OCI-LY7 (cell line): ENCODE measurements around the gene B3GAT3. TPM values are rescaled to one million over a fixed set of nuclear protein-coding genes. Genes with fewer than 3 reads are reported as not detected.
"Not testable (repeated sequence)": the region's sequence is repeated elsewhere in the genome, so short reads cannot be mapped to it uniquely, and the experiment has no call there.

Experiments
- BruUV-seq: library from RNA; stranded (reverse); fragments of 400-500 nt; replicated peaks from 2 replicates; lab custom pipeline; 2021; lab: Mats Ljungman, UMichigan
- CTCF ChIA-PET: fragments of 300-600 bp; sonication (Branson Sonifier 250); formaldehyde crosslinking; loops from one replicate; lab custom pipeline; 2022; ENCODE audit warnings: antibody characterized with exemption; ENCODE audit not compliant: unreplicated experiment; lab: Charles Lee
- POLR2A ChIA-PET: fragments of 300-600 bp; sonication (Branson Sonifier 250); formaldehyde crosslinking; loops from one replicate; lab custom pipeline; 2022; ENCODE audit warnings: antibody characterized with exemption; lab: Charles Lee
- DNase-seq: peaks from one replicate; pipeline ENCODE4 v3.0.0-alpha.2; 2015; ENCODE audit warnings: low spot score
- H2AFZ ChIP-seq: fragments of 200-600 bp; sonication (generic), shearing (Covaris generic); 2 replicates; pipeline ENCODE4 v1.6.1; 2014; ENCODE audit warnings: mild to moderate bottlenecking, antibody characterized with exemption, low read length, moderate library complexity
- H3K27ac ChIP-seq: fragments of 200-600 bp; sonication (generic); 2 replicates; pipeline ENCODE4 v1.5.1; 2014; ENCODE audit warnings: mixed run types, low read depth, mild to moderate bottlenecking, moderate library complexity, low read length, inconsistent platforms; ENCODE audit not compliant: poor library complexity, severe bottlenecking
- H3K36me3 ChIP-seq: fragments of 200-600 bp; sonication (generic); 2 replicates; pipeline ENCODE4 v1.6.1; 2014; ENCODE audit warnings: mild to moderate bottlenecking, antibody characterized with exemption, low read length, moderate library complexity, mixed read lengths; ENCODE audit not compliant: insufficient read depth
- H3K4me1 ChIP-seq: fragments of 200-600 bp; sonication (generic); 2 replicates; pipeline ENCODE4 v1.5.1; 2014; ENCODE audit warnings: mild to moderate bottlenecking, low read length; ENCODE audit not compliant: insufficient read depth, poor library complexity, severe bottlenecking
- H3K4me2 ChIP-seq: fragments of 200-600 bp; sonication (generic); 2 replicates; pipeline ENCODE4 v1.6.1; 2014; ENCODE audit warnings: mild to moderate bottlenecking, low read length
- H3K4me3 ChIP-seq: fragments of 200-600 bp; sonication (generic); 2 replicates; pipeline ENCODE4 v1.5.1; 2014; ENCODE audit warnings: mild to moderate bottlenecking, low read depth, low read length; ENCODE audit not compliant: poor library complexity, severe bottlenecking
- H3K79me2 ChIP-seq: fragments of 200-600 bp; sonication (generic); 2 replicates; pipeline ENCODE4 v1.6.1; 2016; ENCODE audit warnings: low read depth, mild to moderate bottlenecking, low read length, moderate library complexity, mixed read lengths; ENCODE audit not compliant: insufficient read depth
- H3K9me2 ChIP-seq: fragments of 200-600 bp; sonication (generic); 2 replicates; pipeline ENCODE4 v1.6.1; 2016; ENCODE audit warnings: mild to moderate bottlenecking, low read length, mixed read lengths; ENCODE audit not compliant: insufficient read depth
- H3K9me3 ChIP-seq: fragments of 200-600 bp; sonication (generic); 2 replicates; pipeline ENCODE4 v1.6.1; 2014; ENCODE audit warnings: mild to moderate bottlenecking, mixed run types, low read length, mixed read lengths
- H4K20me1 ChIP-seq: fragments of 200-600 bp; sonication (generic); 2 replicates; pipeline ENCODE4 v1.6.1; 2014; ENCODE audit warnings: mild to moderate bottlenecking, antibody characterized with exemption, low read length, moderate library complexity, mixed read lengths; ENCODE audit not compliant: insufficient read depth
- EZH2phosphoT487 ChIP-seq: fragments of 200-600 bp; sonication (generic); IDR thresholded peaks from 2 replicates; pipeline ENCODE4 v1.6.1; 2018; ENCODE audit warnings: low read depth, borderline replicate concordance, mild to moderate bottlenecking, mixed run types, antibody characterized with exemption, low read length, moderate library complexity, mixed read lengths
- intact Hi-C: fragments of 100-400 bp; cut with micrococcal nuclease; formaldehyde crosslinking; loops from one replicate; pipeline ENCODE4 v1.10.0; 2022; ENCODE audit not compliant: unreplicated experiment
- total RNA-seq, 2 experiments: library from RNA; depleted of rRNA in 1 of 2; stranded (reverse); fragments of >200 nt in 1 of 2; shearing (Covaris generic) in 1 of 2; gene quantifications; 2 replicates each; pipeline ENCODE4 v1.2.3, GENCODE V29; 2014 to 2022
- TF ChIP-seq, protein P1 (sequence below): fragments of 200-600 bp; sonication (generic); conservative IDR thresholded peaks from 2 replicates; pipeline ENCODE4 v1.5.1; 2014; ENCODE audit warnings: mild to moderate bottlenecking, antibody characterized with exemption, low read length, moderate library complexity, mixed read lengths

B3GAT3 gene
- total RNA-seq, 2 experiments from 2014 or later = 71.3 to 74.3 TPM

DNA sequence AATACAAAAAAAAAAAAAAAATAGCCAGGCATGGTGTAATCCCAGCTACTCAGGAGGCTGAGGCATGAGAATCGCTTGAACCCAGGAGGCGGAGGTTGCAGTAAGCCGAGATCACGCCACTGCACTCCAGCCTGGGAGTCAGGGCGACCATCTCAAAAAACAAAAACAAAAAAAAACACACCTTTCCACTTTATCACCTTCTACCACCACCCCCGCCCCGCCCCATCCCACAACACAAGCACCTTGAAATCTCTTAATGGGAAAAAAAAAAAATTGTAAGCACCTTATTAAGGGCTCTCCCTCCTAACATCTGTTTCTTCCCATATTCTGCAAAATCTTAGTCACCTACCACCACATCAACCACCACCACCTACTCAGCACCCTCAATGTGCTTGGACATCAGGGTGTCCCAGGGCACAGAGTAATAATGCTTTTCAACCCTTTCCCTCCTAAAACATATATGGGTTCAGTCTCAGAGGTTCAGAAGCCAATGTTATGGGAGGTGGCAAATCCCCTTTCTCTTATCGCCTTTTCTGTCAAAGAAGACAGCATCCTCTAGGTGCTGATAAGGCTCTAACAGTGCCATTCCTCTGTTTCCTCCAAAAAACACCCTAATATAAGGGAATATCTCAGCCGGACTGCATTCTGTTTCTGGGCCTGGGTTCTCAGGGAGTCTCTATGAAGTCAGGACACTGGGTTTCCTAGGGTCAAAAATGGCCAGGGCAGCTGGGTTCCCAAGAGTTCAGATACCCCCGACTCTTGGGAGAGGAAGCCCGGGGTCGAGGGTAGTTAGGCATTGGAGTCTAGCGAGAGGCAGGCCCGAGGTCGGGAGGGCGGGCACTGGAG is 30.6 kb upstream of the B3GAT3 start:
- ChIA-PET CTCF (interaction anchor here (0.6 kb wide), 2 partner anchors 30 to 31 kb away, joined by 3 to 7 read pairs; partner anchors contain the start of gene B3GAT3), POLR2A (interaction anchor here (1.0 to 10.5 kb wide), 5 partner anchors 11 to 102 kb away, joined by 4 to 159 read pairs (median 5); partner anchors contain the start of genes C11orf98, CSKMT, EEF1G and TUT1)
- peak overlapping the region; percentile 96 for H3K4me2 ChIP-seq
- peak overlapping the region; percentile 97; the same call in 1 of the 2 replicates for H2AFZ ChIP-seq
- H4K20me1 ChIP-seq = no peaks in the 10 kb centered on the region
- H3K4me3 ChIP-seq = peak overlapping the region; percentile 97
- TF ChIP-seq, protein P1, sequence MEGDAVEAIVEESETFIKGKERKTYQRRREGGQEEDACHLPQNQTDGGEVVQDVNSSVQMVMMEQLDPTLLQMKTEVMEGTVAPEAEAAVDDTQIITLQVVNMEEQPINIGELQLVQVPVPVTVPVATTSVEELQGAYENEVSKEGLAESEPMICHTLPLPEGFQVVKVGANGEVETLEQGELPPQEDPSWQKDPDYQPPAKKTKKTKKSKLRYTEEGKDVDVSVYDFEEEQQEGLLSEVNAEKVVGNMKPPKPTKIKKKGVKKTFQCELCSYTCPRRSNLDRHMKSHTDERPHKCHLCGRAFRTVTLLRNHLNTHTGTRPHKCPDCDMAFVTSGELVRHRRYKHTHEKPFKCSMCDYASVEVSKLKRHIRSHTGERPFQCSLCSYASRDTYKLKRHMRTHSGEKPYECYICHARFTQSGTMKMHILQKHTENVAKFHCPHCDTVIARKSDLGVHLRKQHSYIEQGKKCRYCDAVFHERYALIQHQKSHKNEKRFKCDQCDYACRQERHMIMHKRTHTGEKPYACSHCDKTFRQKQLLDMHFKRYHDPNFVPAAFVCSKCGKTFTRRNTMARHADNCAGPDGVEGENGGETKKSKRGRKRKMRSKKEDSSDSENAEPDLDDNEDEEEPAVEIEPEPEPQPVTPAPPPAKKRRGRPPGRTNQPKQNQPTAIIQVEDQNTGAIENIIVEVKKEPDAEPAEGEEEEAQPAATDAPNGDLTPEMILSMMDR = no peak
- TF ChIP-seq EZH2phosphoT487 = no peak
- H3K4me1 ChIP-seq = peaks cover 26% of the 10 kb centered on the region
- intact Hi-C loops = loop anchor here (1.0 to 2.0 kb wide), 3 partner anchors 13 to 62 kb away; partner anchors contain the start of genes C11orf98, CSKMT and TUT1
- BruUV-seq = no TSS peak
- no peaks in the 10 kb centered on the region for H3K9me3 ChIP-seq
- H3K79me2 ChIP-seq = peaks cover 24% of the 10 kb centered on the region
- H3K27ac ChIP-seq = peak overlapping the region; percentile 73
- no peaks in the 10 kb centered on the region for H3K9me2 ChIP-seq
- DNase-seq = no peak
- peaks cover 25% of the 10 kb centered on the region for H3K36me3 ChIP-seq

DNA sequence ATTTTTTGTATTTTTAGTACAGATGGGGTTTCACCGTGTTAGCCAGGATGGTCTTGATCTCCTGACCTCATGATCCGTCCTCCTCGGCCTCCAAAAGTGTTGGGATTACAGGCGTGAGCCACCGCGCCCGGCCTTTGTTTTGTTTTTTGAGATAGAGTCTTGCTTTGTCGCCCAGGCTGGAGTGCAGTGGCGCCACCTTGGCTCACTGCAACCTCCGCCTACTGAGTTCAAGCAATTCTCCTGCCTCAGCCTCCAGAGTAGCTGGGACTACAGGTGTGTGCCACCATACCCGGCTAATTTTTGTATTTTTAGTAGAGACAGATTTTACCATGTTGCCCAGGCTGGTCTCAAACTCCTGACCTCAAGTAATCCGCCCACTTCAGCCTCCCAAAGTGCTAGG is 28.5 kb upstream of the B3GAT3 start:
- H3K27ac ChIP-seq, CTCF ChIA-PET, H3K9me2 ChIP-seq, H4K20me1 ChIP-seq, BruUV-seq, H3K9me3 ChIP-seq, intact Hi-C loops, H3K4me2 ChIP-seq, H3K4me3 ChIP-seq, DNase-seq, H2AFZ ChIP-seq: not testable (repeated sequence)
- Histone ChIP-seq H3K79me2 (peaks cover 34% of the 10 kb centered on the region), H3K36me3 (peaks cover 25% of the 10 kb centered on the region), H3K4me1 (peaks cover 34% of the 10 kb centered on the region)
- POLR2A ChIA-PET = interaction anchor here (0.6 to 10.5 kb wide), 3 partner anchors 16 to 136 kb away, joined by 3 to 159 read pairs (median 4); partner anchors contain the start of genes C11orf98 and CSKMT

DNA sequence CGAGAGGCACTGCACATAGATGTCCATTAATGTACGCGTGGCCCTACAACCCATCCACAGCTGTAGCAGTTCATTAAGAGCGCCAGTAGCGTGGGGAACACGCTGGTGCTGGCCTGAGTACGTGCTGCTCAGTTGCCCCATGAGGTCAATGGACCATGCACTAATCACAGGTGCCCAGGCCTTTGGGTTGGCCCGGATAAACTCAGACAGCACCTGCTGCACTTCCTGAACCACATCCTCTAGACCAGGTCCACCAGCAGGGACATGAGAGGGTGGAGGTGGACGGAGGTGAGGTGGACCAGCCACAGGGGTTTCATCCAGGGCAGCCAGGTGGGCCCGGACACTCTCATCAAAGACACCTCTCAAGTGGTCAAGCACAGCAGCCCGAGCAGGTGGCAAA is 27.7 kb upstream of the B3GAT3 start:
- H2AFZ ChIP-seq = no peak overlapping the region
- no TSS peak for BruUV-seq
- H3K9me2 ChIP-seq = no peaks in the 10 kb centered on the region
- H3K79me2 ChIP-seq = peaks cover 42% of the 10 kb centered on the region
- peaks cover 39% of the 10 kb centered on the region for H3K4me1 ChIP-seq
- POLR2A ChIA-PET = interaction anchor here (0.7 to 10.5 kb wide), 4 partner anchors 17 to 29 kb away, joined by 4 to 159 read pairs (median 4); partner anchors contain the start of genes C11orf98, CSKMT, LBHD1 and UQCC3
- no peak overlapping the region for H3K4me2 ChIP-seq
- CTCF ChIA-PET = no interaction called here
- intact Hi-C loops = no loop called here
- TF ChIP-seq EZH2phosphoT487 = no peak
- TF ChIP-seq, protein P1 = no peak
- DNase-seq = peak; percentile 34
- H4K20me1 ChIP-seq = no peaks in the 10 kb centered on the region
- no peak overlapping the region for H3K4me3 ChIP-seq
- H3K27ac ChIP-seq = no peak overlapping the region
- peaks cover 32% of the 10 kb centered on the region for H3K36me3 ChIP-seq
- no peaks in the 10 kb centered on the region for H3K9me3 ChIP-seq
